IMR-90 (cell line): ENCODE data around the gene AMER2. TPM values are rescaled to one million over a fixed set of nuclear protein-coding genes. Genes with fewer than 3 reads are reported as not detected.

Source experiments
- ATAC-seq: fragments of 200-7000 bp; cut with Tn5 transposase; 2 replicates; pipeline ENCODE4 v1.9.1; 2020; ENCODE audit warnings: low read depth, mild to moderate bottlenecking, moderate library complexity
- BruUV-seq: library from RNA; stranded (reverse); fragments of 400-500 nt; replicated peaks from 2 replicates; lab custom pipeline; 2021; lab: Mats Ljungman, UMichigan
- CTCF ChIA-PET: fragments of 300-600 bp; formaldehyde crosslinking; extraction: SDS; loops from one replicate; lab custom pipeline; 2021; ENCODE audit warnings: antibody characterized with exemption; lab: Yijun Ruan, JAX
- POLR2A ChIA-PET: fragments of 300-600 bp; sonication (Branson Sonifier 250); formaldehyde crosslinking; loops from one replicate; lab custom pipeline; 2022; ENCODE audit warnings: antibody characterized with exemption; ENCODE audit not compliant: unreplicated experiment; lab: Charles Lee
- DNase-seq: peaks from one replicate; pipeline ENCODE4 v3.0.0; 2013
- H2AFZ ChIP-seq: replicated peaks from 2 replicates; pipeline ENCODE3; 2013; ENCODE audit warnings: low read length, mild to moderate bottlenecking; ENCODE audit not compliant: poor library complexity
- H2AK5ac ChIP-seq: 2 replicates; pipeline ENCODE4 v1.6.1; 2013; ENCODE audit warnings: low read depth, low read length, inconsistent platforms
- H2AK9ac ChIP-seq: replicated peaks from 2 replicates; pipeline ENCODE3; 2013; ENCODE audit warnings: mild to moderate bottlenecking, low read depth, low read length, moderate library complexity; ENCODE audit not compliant: poor library complexity
- H2BK120ac ChIP-seq: 2 replicates; pipeline ENCODE4 v1.6.1; 2013; ENCODE audit warnings: low read depth, low read length, inconsistent platforms
- H2BK15ac ChIP-seq: 3 replicates; pipeline ENCODE4 v1.6.1; 2013; ENCODE audit warnings: low read depth, low read length, inconsistent platforms
- H2BK20ac ChIP-seq: 2 replicates; pipeline ENCODE4 v1.6.1; 2013; ENCODE audit warnings: low read depth, mild to moderate bottlenecking, inconsistent platforms, low read length, moderate library complexity
- H2BK5ac ChIP-seq: 2 replicates; pipeline ENCODE4 v1.6.1; 2013; ENCODE audit warnings: mild to moderate bottlenecking, low read depth, low read length, inconsistent platforms; ENCODE audit not compliant: poor library complexity, severe bottlenecking
- H3K14ac ChIP-seq: replicated peaks from 2 replicates; pipeline ENCODE4 v1.6.1; 2013; ENCODE audit warnings: low read depth, low read length, inconsistent platforms
- H3K18ac ChIP-seq: 2 replicates; pipeline ENCODE4 v1.6.1; 2013; ENCODE audit warnings: low read depth, low read length, control low read depth
- H3K23ac ChIP-seq: 2 replicates; pipeline ENCODE4 v1.6.1; 2013; ENCODE audit warnings: low read depth, low read length, inconsistent platforms
- H3K27ac ChIP-seq: 2 replicates; pipeline ENCODE4 v1.5.1; 2013; ENCODE audit warnings: mild to moderate bottlenecking, control low read depth, low read length; ENCODE audit not compliant: insufficient read depth
- H3K27me3 ChIP-seq: 2 replicates; pipeline ENCODE4 v1.6.1; 2013; ENCODE audit warnings: low read length; ENCODE audit not compliant: control insufficient read depth, insufficient read depth
- H3K36me3 ChIP-seq: 2 replicates; pipeline ENCODE4 v1.6.1; 2013; ENCODE audit warnings: low read length, mixed read lengths; ENCODE audit not compliant: control insufficient read depth, insufficient read depth
- H3K4ac ChIP-seq: 2 replicates; pipeline ENCODE4 v1.6.1; 2013; ENCODE audit warnings: low read depth, low read length, inconsistent platforms
- H3K4me1 ChIP-seq: 2 replicates; pipeline ENCODE4 v1.6.1; 2013; ENCODE audit warnings: low read length, mixed read lengths; ENCODE audit not compliant: control insufficient read depth, insufficient read depth
- H3K4me2 ChIP-seq: 2 replicates; pipeline ENCODE4 v1.6.1; 2013; ENCODE audit warnings: low read depth, mild to moderate bottlenecking, control low read depth, low read length, moderate library complexity
- H3K4me3 ChIP-seq: 2 replicates; pipeline ENCODE4 v1.5.1; 2013; ENCODE audit warnings: low read depth, mild to moderate bottlenecking, control low read depth, low read length, moderate library complexity; ENCODE audit not compliant: insufficient read depth
- H3K56ac ChIP-seq: 2 replicates; pipeline ENCODE4 v1.6.1; 2013; ENCODE audit warnings: low read length, inconsistent platforms; ENCODE audit not compliant: insufficient read depth; ENCODE audit errors: extremely low read depth
- H3K79me1 ChIP-seq, 2 experiments: 2 replicates each; pipeline ENCODE4 v1.6.1; 2013; ENCODE audit warnings: low read length in 2 of 2, inconsistent platforms in 1 of 2, low read depth in 1 of 2
- H3K9ac ChIP-seq: 2 replicates; pipeline ENCODE4 v1.6.1; 2013; ENCODE audit warnings: low read depth, low read length, control low read depth
- H3K9me1 ChIP-seq: 2 replicates; pipeline ENCODE4 v1.6.1; 2013; ENCODE audit warnings: low read length, inconsistent platforms; ENCODE audit not compliant: insufficient read depth
- H3K9me3 ChIP-seq: 2 replicates; pipeline ENCODE4 v1.6.1; 2013; ENCODE audit warnings: low read length; ENCODE audit not compliant: control insufficient read depth, insufficient read depth
- H4K20me1 ChIP-seq: 2 replicates; pipeline ENCODE4 v1.6.1; 2013; ENCODE audit warnings: low read length, inconsistent platforms; ENCODE audit not compliant: insufficient read depth
- H4K5ac ChIP-seq: 2 replicates; pipeline ENCODE4 v1.6.1; 2013; ENCODE audit warnings: mild to moderate bottlenecking, low read depth, low read length, control low read depth
- H4K8ac ChIP-seq, 2 experiments: 2 replicates each; pipeline ENCODE4 v1.6.1; 2013; ENCODE audit warnings: low read depth in 2 of 2, low read length in 2 of 2, control low read depth in 1 of 2, inconsistent platforms in 1 of 2
- H4K91ac ChIP-seq: 2 replicates; pipeline ENCODE4 v1.6.1; 2013; ENCODE audit warnings: low read depth, low read length, inconsistent platforms; ENCODE audit not compliant: insufficient read depth
- BHLHE40 ChIP-seq: fragments of 150-350 bp; IDR thresholded peaks from 2 replicates; pipeline ENCODE4 v1.6.1; 2016; ENCODE audit warnings: mild to moderate bottlenecking, low read depth, low read length
- CEBPB ChIP-seq: IDR thresholded peaks from 2 replicates; pipeline ENCODE4 v1.6.1; 2012; ENCODE audit warnings: low read depth, low read length, improper control_type of control experiment
- CHD1 ChIP-seq: IDR thresholded peaks from 2 replicates; pipeline ENCODE4 v1.6.1; 2012; ENCODE audit warnings: low read depth, low read length, improper control_type of control experiment
- CTCF ChIP-seq: conservative IDR thresholded peaks from 2 replicates; pipeline ENCODE4 v1.5.1; 2012; ENCODE audit warnings: mild to moderate bottlenecking, low read depth, low read length, improper control_type of control experiment
- ELK1 ChIP-seq: fragments of 150-350 bp; IDR thresholded peaks from 2 replicates; pipeline ENCODE4 v1.6.1; 2016; ENCODE audit warnings: low read depth, mild to moderate bottlenecking, low read length, moderate library complexity, borderline replicate concordance
- MAFK ChIP-seq: IDR thresholded peaks from 2 replicates; pipeline ENCODE4 v1.6.1; 2012; ENCODE audit warnings: low read depth, low read length, improper control_type of control experiment
- MAZ ChIP-seq: IDR thresholded peaks from 2 replicates; pipeline ENCODE4 v1.6.1; 2012; ENCODE audit warnings: low read depth, mild to moderate bottlenecking, low read length, improper control_type of control experiment, moderate library complexity, borderline replicate concordance
- MXI1 ChIP-seq: IDR thresholded peaks from 2 replicates; pipeline ENCODE4 v1.6.1; 2012; ENCODE audit warnings: low read depth, mild to moderate bottlenecking, low read length, moderate library complexity, borderline replicate concordance
- POLR2A ChIP-seq: IDR thresholded peaks from 2 replicates; pipeline ENCODE4 v1.6.1; 2012; ENCODE audit warnings: mild to moderate bottlenecking, low read depth, low read length
- RAD21 ChIP-seq: IDR thresholded peaks from 2 replicates; pipeline ENCODE4 v1.6.1; 2012; ENCODE audit warnings: low read length, improper control_type of control experiment
- USF2 ChIP-seq: fragments of 150-350 bp; IDR thresholded peaks from 2 replicates; pipeline ENCODE4 v1.6.1; 2017; ENCODE audit warnings: mild to moderate bottlenecking, antibody characterized with exemption, low read length, low read depth
- WGBS, 2 experiments: methylation state at CpG; one replicate each; pipeline versions ENCODE4 v1.1.5 to v1.1.7; 2013; ENCODE audit warnings: missing lambda C conversion rate in 2 of 2; ENCODE audit not compliant: insufficient read length in 1 of 2; ENCODE audit errors: extremely low coverage in 2 of 2; 5-methylcytosine and 5-hydroxymethylcytosine counted together
- dilution Hi-C: fragments of 300-500 bp; cut with HindIII; formaldehyde crosslinking; loops from one replicate; pipeline ENCODE4 v1.14.3; 2018; ENCODE audit warnings: low sequenced_read_pairs; ENCODE audit not compliant: unreplicated experiment
- in situ Hi-C: fragments of 300-500 bp; cut with MboI; formaldehyde crosslinking; loops from 3 replicates; pipeline ENCODE4 v1.14.3; 2019; ENCODE audit warnings: low sequenced_read_pairs, inconsistent platforms, mixed read lengths
- intact Hi-C: fragments of 100-400 bp; cut with micrococcal nuclease; formaldehyde crosslinking; loops from 2 replicates; pipeline ENCODE4 v1.10.0; 2022
- polyA plus RNA-seq, 3 experiments: library from polyadenylated mRNA; depleted of rRNA; stranded (reverse); fragments of >200 nt; gene quantifications; 2 replicates each; pipeline ENCODE4 v1.2.3, GENCODE V29; 2012; ENCODE audit warnings: low replicate concordance in 1 of 3
- total RNA-seq: library from RNA; depleted of rRNA; stranded (reverse); fragments of >200 nt; gene quantifications from 2 replicates; pipeline ENCODE4 v1.2.3, GENCODE V29; 2012

Gene AMER2
- total and polyA plus RNA-seq, 2 of the 4 experiments (the other 2 are of a cell fraction) = not detected

- WGBS, 2 experiments = 78% methylated on average over 5 of the region's 8 CpGs; no CpG with 5 or more reads in 1 of the 2 experiments
- Histone ChIP-seq H3K56ac (no peak overlapping the region), H2BK20ac (no peak overlapping the region), H3K36me3 (no peaks in the 10 kb centered on the region), H3K4me2 (no peak overlapping the region), H2BK120ac (no peak overlapping the region), H2BK5ac (no peak overlapping the region), H4K20me1 (no peaks in the 10 kb centered on the region), H2AK9ac (no peak overlapping the region), H3K4me3 (no peak overlapping the region), H3K4me1 (no peaks in the 10 kb centered on the region), H4K91ac (no peak overlapping the region), H3K9ac (no peak overlapping the region), H3K27me3 (peaks cover 1% of the 10 kb centered on the region; the same call in 1 of the 2 replicates), H3K23ac (no peak overlapping the region), H4K5ac (no peak overlapping the region), H2BK15ac (no peak overlapping the region), H3K4ac (no peak overlapping the region), H3K27ac (no peak overlapping the region), H3K9me1 (no peaks in the 10 kb centered on the region), H2AFZ (no peak overlapping the region), H4K8ac (no peak overlapping the region), H2AK5ac (no peak overlapping the region), H3K9me3 (no peaks in the 10 kb centered on the region), H3K79me1 (no peaks in the 10 kb centered on the region), H3K14ac (no peak overlapping the region), H3K18ac (no peak overlapping the region)
- DNase-seq (no peak), ATAC-seq (no peak)
- in situ Hi-C loops = no loop called here
- dilution Hi-C loops = no loop called here
- ChIA-PET CTCF (no interaction called here), POLR2A (no interaction called here)
- TF ChIP-seq USF2 (no peak), POLR2A (no peak), MAZ (no peak), MXI1 (no peak), CHD1 (no peak), RAD21 (no peak), BHLHE40 (no peak), CTCF (no peak), MAFK (no peak), ELK1 (no peak), CEBPB (no peak)
- no TSS peak for BruUV-seq
- intact Hi-C loops = no loop called here
Measured at GRCh38 chr13:25207291-25207810, 35.3 kb upstream of the AMER2 start.
